ENCODE measurements around the gene CHURC1.

CHURC1 gene

GRCh38 chr14:64899958-64900357 lies 14.3 kb upstream of the CHURC1 start:
- H3K4me1 ChIP-seq (ENCODE audit: insufficient read depth, low read length, severe bottlenecking), result no peaks in the 10 kb centered on the region
- H3K36me3 ChIP-seq (ENCODE audit: insufficient read depth, low read length), result no peaks in the 10 kb centered on the region
- H3F3A ChIP-seq (ENCODE audit: insufficient read depth, low read length), result no peaks in the 10 kb centered on the region
- H3K4me2 ChIP-seq (ENCODE audit: low read length), result no peak overlapping the region
- no peaks in the 10 kb centered on the region for H3K9me2 ChIP-seq (ENCODE audit: low read depth, low read length)
- no peak overlapping the region for H2AFZ ChIP-seq (ENCODE audit: low read length)
- H3K4me3 ChIP-seq (ENCODE audit: low read depth, low read length, poor library complexity, severe bottlenecking), result no peak overlapping the region
- no peak for TF ChIP-seq CTCF (IDR thresholded peaks at IDR 0.05; ENCODE audit: low read length)
- TF ChIP-seq EZH2 (IDR thresholded peaks at IDR 0.05; ENCODE audit: borderline replicate concordance, low read length), result no peak
- H3K9ac ChIP-seq (ENCODE audit: low read length), result no peak overlapping the region
- no peaks in the 10 kb centered on the region for H4K20me1 ChIP-seq (ENCODE audit: insufficient read depth, low read length)
- H3K79me2 ChIP-seq (ENCODE audit: insufficient read depth, low read length), result no peaks in the 10 kb centered on the region
- H3K27me3 ChIP-seq (ENCODE audit: insufficient read depth, low read length), result 0 out of 2 replicates have a peak, but pooled peaks cover 4% of the 10 kb centered on the region
- H3K9me3 ChIP-seq (ENCODE audit: low read length), result no peaks in the 10 kb centered on the region
- no peak overlapping the region for H3K27ac ChIP-seq (ENCODE audit: low read depth, low read length, poor library complexity, severe bottlenecking)

GRCh38 chr14:64906022-64906421 lies 8.2 kb upstream of the CHURC1 start:
- H2AFZ ChIP-seq (ENCODE audit: low read length), result no peak overlapping the region
- no peak overlapping the region for H3K9ac ChIP-seq (ENCODE audit: low read length)
- no peak overlapping the region for H3K27ac ChIP-seq (ENCODE audit: low read depth, low read length, poor library complexity, severe bottlenecking)
- H3K27me3 ChIP-seq (ENCODE audit: insufficient read depth, low read length), result peaks cover 11% of the 10 kb centered on the region; the same call in 1 of the 2 replicates
- no peaks in the 10 kb centered on the region for H3K4me1 ChIP-seq (ENCODE audit: insufficient read depth, low read length, severe bottlenecking)
- H3K36me3 ChIP-seq (ENCODE audit: insufficient read depth, low read length), result no peaks in the 10 kb centered on the region
- H3K79me2 ChIP-seq (ENCODE audit: insufficient read depth, low read length), result no peaks in the 10 kb centered on the region
- no peak for TF ChIP-seq EZH2 (IDR thresholded peaks at IDR 0.05; ENCODE audit: borderline replicate concordance, low read length)
- no peak for TF ChIP-seq CTCF (IDR thresholded peaks at IDR 0.05; ENCODE audit: low read length)
- no peaks in the 10 kb centered on the region for H4K20me1 ChIP-seq (ENCODE audit: insufficient read depth, low read length)
- no peaks in the 10 kb centered on the region for H3F3A ChIP-seq (ENCODE audit: insufficient read depth, low read length)
- H3K9me2 ChIP-seq (ENCODE audit: low read depth, low read length), result no peaks in the 10 kb centered on the region
- no peak overlapping the region for H3K4me2 ChIP-seq (ENCODE audit: low read length)
- H3K9me3 ChIP-seq (ENCODE audit: low read length), result no peaks in the 10 kb centered on the region
- no peak overlapping the region for H3K4me3 ChIP-seq (ENCODE audit: low read depth, low read length, poor library complexity, severe bottlenecking)

- no peaks in the 10 kb centered on the region for H4K20me1 ChIP-seq (ENCODE audit: insufficient read depth, low read length)
- H3K4me2 ChIP-seq (ENCODE audit: low read length), result no peak overlapping the region
- no peak overlapping the region for H3K27ac ChIP-seq (ENCODE audit: low read depth, low read length, poor library complexity, severe bottlenecking)
- no peaks in the 10 kb centered on the region for H3K9me2 ChIP-seq (ENCODE audit: low read depth, low read length)
- no peak overlapping the region for H2AFZ ChIP-seq (ENCODE audit: low read length)
- no peaks in the 10 kb centered on the region for H3K9me3 ChIP-seq (ENCODE audit: low read length)
- no peaks in the 10 kb centered on the region for H3F3A ChIP-seq (ENCODE audit: insufficient read depth, low read length)
- H3K4me3 ChIP-seq (ENCODE audit: low read depth, low read length, poor library complexity, severe bottlenecking), result no peak overlapping the region
- H3K9ac ChIP-seq (ENCODE audit: low read length), result no peak overlapping the region
- peaks cover 15% of the 10 kb centered on the region for H3K79me2 ChIP-seq (ENCODE audit: insufficient read depth, low read length)
- no peak for TF ChIP-seq EZH2 (IDR thresholded peaks at IDR 0.05; ENCODE audit: borderline replicate concordance, low read length)
- peak; percentile 45 for TF ChIP-seq CTCF (IDR thresholded peaks at IDR 0.05; ENCODE audit: low read length)
- H3K4me1 ChIP-seq (ENCODE audit: insufficient read depth, low read length, severe bottlenecking), result peaks cover 16% of the 10 kb centered on the region
- peaks cover 8% of the 10 kb centered on the region for H3K36me3 ChIP-seq (ENCODE audit: insufficient read depth, low read length)
- peaks cover 7% of the 10 kb centered on the region; the same call in 1 of the 2 replicates for H3K27me3 ChIP-seq (ENCODE audit: insufficient read depth, low read length)
Measured at GRCh38 chr14:64910847-64911495, 3.3 kb upstream of the CHURC1 start.

Measured in OCI-LY1 (cell line).